NCI-H146 treated with DMSO at 0.1 percent for 48 hours (cell line): ENCODE data around the gene IMP4.

Experiments used
- DNase-seq: peaks from one replicate; lab custom pipeline; 2025; ENCODE audit not compliant: unreplicated experiment; lab: John Stamatoyannopoulos, UW

Gene IMP4

DNA sequence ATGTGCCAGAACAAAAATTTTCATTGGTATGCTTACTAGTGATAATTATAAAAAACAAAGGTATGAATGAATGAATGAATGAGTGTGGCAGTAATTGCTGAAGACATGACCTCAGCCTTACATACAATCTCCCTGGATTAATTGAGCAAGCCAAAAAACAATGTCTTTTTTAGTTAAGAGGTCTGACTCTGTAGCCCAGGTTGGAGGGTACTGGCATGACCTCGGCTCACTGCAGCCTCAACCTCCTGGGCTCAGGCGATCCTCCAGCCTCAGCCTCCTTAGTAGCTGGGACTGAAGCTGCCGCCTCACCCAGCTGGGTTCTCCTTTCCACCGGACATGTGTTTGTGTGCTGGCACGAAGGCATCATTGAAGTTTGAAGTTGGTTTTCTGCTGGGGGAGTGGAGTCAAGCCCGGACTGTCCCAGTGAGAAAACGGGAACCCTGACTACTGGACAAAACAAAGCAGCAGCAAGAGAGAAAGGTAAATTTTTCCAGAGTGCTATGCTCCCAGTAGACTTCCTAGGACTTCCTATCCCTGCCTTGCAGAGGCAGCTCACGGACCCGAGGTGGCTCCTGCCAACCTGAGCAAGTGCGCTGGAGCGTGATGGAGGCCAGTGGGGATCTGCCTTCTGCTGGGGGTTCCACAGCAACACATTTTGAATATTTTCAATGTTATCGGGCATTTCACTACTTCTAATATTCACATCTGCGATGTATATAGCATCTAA lies 6.4 kb upstream of the IMP4 start:
- peak; percentile 54 for DNase-seq

GRCh38 chr2:130336877-130337734 lies 5.6 kb upstream of the IMP4 start:
- DNase-seq, result peak; percentile 93

DNA sequence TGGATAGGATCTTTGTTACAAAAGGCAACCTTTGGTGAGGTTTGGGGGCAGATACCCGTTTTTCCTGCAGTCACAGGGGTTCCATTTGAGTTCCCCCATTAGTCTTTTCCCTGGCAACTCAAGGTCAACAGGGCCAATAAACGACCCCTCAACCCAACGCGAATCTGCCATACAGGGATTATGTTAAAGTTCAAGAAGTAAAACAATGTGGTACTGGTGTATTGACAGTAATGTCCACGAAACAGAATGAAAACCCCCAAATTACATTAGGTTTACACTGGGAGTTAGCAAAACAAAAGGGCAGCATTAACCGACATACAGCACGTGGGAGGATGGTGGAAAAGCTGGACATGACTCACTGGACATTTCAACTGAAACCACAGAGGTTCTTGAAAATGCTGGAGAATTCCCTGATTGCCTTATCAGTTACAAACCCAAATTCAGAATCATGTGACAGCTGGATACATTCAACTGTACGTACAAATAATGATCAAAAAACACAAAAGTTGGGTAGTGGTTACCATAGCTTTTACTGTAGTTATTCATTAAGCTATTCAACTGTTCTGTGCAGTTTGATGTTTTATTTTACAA lies 4.9 kb upstream of the IMP4 start:
- DNase-seq, result no peak

- no peak for DNase-seq
Observed at GRCh38 chr2:130338793-130339345, 3.8 kb upstream of the IMP4 start.

- DNase-seq, result no peak
Observed at GRCh38 chr2:130339885-130340745, 2.6 kb upstream of the IMP4 start.

DNA sequence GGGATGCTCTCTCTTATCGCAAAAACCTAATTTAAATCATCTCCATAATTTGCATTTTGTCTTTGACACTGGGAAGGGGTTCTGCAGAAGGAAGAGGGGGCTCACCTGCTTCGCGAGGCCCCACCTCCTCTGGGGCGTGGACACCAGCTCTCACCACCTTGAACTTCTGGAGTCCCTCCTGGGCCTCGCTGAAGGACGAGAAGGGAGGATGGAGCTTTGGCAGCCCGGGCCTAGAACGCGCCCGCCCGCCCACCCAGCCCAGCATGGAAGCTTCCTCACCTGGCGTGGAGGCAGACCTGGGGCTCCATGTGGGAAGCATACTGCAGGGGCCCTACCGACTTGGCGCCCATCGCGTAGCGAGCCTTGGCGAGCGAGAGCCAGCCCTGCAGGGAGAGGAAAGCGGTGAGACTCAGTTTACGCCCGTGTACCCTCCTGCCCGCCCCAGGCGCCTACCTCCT lies 1.1 kb upstream of the IMP4 start:
- peak; percentile 48 for DNase-seq

GRCh38 chr2:130342020-130342532 lies 621 bp upstream of the IMP4 start:
- peak; percentile 95 for DNase-seq

GRCh38 chr2:130344578-130344977 lies 1.9 kb downstream of the IMP4 start:
- DNase-seq, result no peak

- DNase-seq, result no peak
Observed at GRCh38 chr2:130345091-130345490, 2.4 kb downstream of the IMP4 start.

DNA sequence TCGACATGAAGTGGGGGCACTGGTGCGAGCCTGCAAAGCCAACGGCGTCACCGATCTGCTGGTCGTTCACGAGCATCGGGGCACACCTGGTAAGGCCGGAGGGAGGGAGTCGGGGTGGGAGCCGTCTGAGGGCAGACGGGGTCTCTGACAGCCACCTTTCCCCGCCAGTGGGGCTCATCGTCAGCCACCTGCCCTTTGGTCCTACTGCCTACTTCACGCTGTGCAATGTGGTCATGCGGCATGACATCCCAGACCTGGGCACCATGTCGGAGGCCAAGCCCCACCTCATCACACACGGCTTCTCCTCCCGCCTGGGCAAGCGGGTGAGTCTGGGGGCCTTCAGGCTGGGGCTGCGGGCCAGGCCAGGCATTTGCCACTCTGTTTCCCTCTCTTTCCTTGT lies 2.9 kb downstream of the IMP4 start:
- DNase-seq, result no peak

GRCh38 chr2:130346041-130346740 lies 3.5 kb downstream of the IMP4 start:
- DNase-seq, result no peak

DNA sequence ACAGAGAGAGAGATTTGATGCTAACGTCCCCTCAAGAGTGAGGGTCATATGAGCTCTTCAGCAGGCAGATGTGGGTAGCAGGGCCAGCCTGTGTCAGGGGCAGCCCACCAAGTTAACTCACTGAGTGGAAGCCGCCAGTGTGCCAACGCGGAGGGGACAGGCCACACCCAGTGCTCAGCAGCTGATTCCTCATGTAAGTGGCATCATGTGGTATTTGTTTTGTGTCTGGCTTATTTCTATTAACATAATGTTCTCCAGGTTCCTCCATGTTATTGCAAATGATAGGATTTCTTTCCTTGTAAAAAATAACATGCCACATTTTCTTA lies 4.0 kb downstream of the IMP4 start:
- no peak for DNase-seq

GRCh38 chr2:130347220-130347925 lies 4.7 kb downstream of the IMP4 start:
- no peak for DNase-seq

- no peak for DNase-seq
Observed at GRCh38 chr2:130349174-130349573, 6.5 kb downstream of the IMP4 start.

DNA sequence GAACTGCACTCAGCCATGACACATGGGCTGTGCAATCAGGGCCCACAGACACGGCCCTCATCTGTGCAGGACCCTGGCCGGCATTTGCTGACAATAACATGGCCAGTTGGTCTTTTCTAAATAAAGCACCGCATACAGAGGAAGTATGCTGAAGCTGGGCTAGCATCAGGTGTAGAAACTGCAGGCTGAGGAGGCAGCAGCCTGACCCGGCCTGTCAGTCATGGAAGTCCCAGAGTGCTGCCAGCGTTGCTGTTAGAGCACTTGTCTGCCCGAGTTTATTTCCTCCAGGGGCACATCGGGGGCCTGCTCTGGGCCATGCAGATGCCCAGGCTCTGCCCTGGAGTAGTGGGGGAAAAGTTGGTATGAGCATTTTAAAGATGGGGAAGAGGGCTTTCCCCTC lies 9.0 kb downstream of the IMP4 start:
- no peak for DNase-seq

- no peak for DNase-seq
Observed at GRCh38 chr2:130352237-130352636, 9.5 kb downstream of the IMP4 start.

DNA sequence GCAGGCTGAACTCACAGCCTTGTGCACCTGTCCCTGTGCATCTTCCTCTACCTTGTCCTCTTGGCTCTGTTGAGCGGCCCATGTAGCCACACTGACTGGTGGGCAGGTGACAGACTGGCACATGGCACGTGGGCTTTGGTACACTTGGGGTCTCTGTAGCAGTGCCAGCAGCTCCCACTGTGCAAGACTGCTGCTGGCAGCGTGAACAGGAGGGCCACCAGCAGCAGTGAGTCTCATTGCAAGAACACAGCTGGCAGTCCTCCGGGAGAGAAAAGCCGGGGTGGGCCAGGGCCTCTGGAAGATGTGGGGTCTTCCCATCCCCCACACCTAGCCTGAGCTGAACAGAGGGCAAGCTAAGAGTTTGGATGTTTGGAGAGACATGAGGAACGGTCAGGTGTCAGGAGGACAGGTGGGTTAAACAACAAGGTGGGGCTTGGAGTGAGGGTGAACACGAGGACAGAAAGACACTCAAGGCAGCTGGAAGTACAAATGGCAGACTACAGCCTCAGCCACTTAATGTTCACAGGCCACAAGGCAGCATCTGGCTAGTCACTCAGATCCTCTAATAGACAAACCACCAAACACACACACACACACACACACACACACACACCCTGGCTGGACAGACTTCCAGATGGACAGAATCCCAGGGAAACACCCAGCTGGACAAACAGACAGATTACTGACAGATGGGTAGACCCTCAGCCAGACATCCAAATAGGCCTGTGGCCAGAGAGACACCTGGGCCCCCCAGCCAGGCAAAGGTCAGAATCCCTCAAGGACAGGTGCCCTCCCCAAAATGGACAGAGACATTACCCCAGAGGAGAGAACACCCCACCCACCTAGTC lies 10.8 kb downstream of the IMP4 start:
- no peak for DNase-seq

DNA sequence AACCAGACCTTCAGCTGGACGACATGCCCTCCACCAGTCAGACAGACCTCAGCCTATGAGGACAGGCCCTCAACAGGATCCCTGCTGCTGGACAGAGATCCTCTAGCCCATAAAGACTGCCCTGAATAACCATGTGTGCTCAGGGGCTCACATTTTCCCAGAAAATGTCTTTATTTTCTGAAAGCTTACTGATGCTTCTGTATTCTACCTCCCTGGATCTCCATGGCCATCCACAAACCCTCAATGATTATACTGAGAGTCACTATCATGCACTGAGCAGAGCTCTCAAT lies 11.4 kb downstream of the IMP4 start:
- DNase-seq, result no peak

DNA sequence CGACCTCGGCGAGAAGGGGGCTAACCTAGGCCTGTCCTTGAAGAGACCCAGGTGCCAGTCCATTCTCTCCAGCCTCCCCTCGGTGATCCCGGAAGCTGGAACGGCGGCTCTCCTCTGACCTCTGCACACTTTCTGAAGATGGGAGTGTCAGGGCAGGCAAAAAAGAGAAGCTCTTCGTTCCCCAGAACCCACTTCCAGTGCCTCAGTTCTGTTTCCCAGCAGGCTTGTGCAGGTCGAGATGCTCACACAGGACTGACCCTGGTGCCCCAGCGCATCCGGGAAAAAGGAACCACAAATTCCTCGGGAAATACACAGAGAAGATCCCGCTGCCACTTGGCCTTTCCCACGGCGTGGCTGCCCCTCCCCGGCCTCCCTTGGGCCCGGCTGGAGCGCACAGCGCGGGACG lies 12.5 kb downstream of the IMP4 start:
- no peak for DNase-seq
